HT-29 (cell line): ENCODE measurements around the gene F10. TPM values are rescaled to one million over a fixed set of nuclear protein-coding genes. Genes with fewer than 3 reads are reported as not detected.

Source experiments
- DNase-seq: peaks from one replicate; pipeline ENCODE4 v3.0.0-alpha.2; 2015; ENCODE audit warnings: low spot score
- total RNA-seq: library from RNA; depleted of rRNA; stranded (reverse); fragments of >200 nt; shearing (Covaris generic); gene quantifications from 2 replicates; pipeline ENCODE4 v1.2.3, GENCODE V29; 2014

F10 gene
- total RNA-seq, 1 experiment from 2014 or later = not detected

DNA sequence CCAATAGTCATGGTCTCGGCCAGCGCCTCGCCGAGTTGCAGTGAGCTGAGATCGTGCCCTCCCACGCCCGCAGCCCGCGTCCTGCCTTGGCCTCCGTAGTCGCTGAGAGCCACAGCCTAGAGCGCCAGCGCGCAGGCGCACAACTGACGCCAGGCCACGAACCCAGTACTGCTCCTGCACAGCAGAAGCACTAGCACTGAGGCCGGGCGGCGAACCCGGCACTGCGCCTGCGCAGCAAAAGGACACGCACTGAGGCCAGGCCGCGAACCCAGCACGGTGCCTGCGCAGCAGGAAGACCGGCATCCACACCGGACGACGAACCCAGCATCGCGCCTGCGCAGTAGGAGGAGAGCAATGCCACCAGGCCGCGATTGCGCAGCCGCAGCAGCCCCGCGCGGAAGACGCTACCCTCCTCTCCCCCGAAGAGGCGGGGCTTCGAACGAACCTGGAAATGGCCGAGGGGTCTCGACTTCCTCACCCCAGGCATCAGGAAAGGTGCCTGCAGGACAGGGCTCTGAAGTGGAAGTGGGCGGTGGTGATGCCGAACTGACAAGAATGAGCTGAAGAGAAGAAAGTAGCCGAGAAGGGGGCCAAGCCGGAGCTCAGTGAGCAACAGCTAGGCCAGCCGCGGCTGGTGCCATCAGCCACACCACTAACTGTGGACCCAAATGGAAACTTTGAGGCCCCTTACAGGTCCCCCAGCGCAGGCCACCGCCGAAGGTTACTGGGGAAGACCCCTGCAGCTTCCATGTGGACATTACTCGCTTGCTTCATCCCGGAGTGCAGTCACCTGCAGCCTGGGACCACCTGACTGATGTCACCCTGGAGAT lies 7.5 kb downstream of the F10 start:
- DNase-seq = no peak

DNA sequence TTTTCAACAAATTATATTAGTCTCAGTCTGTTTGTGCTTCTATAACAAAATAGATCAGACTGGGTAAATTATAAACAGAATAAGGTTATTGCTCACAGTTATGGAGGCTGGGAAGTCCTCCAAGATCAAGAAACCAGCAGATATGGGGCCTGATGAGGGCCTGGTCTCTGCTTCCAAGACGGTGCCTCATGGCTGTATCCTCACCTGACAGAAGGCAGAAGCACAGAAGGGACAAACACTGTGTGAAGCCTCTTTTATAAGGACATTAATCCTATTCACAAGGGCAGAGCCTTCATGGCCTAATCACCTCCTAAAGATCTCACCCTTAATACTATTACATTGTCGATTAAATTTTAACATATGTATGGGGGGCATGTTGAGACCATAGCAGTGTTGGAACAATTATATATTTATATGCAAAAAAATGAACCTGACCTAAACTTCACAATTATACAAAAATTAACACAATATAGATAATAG lies 12.7 kb downstream of the F10 start:
- DNase-seq = no peak

DNA sequence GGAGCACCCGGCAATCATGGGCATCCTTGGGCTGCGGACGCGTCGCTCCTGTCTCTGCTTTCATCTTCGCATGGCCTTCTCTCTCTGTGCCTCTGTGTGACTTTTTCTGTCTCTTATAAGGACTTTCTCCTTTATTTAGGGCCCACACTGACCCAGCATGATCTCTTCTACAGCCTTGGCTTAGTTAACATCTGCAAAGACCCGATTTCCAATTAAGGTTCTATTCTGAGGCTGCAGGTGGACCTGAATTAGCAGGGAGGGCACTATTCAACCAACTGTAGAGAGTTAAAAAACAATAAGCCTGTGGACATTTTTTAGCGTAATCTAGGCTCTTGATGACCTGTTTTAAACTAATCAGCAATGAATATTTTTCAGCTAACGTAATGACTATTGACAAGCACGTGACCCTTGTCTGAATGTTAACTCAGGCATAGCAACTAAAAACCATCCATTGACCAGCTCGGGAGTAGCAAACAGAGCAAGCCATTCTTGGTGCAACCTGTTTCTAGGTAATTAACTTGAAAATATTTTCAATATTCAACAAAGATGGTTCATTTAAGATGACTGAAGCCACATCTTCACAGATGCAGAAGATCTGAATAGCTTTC lies 15.2 kb downstream of the F10 start:
- DNase-seq = no peak

DNA sequence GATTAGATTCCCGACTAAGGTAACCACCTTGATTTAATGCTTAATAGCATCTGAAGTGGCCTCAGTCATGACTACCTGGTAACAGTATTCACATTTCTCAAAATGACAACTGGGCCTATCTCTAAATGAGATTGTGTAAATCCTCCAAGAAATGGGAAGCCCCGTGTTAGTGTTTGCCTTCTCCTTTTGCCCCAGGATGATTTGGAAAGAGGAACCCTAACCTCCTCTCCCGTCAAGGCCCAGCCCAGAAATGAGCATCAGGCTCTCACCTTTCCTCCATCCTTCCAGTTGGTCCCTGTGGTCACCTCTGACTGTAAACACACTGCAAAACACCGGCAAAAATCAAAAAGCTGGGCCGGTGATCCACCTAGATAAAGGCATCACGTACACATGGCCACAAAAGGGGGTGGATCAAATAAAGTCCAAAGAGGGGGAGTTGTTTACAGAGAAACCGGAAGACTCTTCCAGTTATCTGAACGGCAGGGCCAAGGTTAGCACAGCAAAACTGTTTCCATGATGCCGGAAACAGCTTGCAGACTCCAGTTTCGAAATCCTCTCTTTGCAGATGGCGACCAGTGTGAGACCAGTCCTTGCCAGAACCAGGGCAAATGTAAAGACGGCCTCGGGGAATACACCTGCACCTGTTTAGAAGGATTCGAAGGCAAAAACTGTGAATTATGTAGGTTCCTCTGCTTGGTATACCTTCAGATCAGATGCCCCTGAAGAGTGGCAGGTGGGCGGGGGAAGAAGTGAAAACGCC lies 16.4 kb downstream of the F10 start:
- DNase-seq = no peak

DNA sequence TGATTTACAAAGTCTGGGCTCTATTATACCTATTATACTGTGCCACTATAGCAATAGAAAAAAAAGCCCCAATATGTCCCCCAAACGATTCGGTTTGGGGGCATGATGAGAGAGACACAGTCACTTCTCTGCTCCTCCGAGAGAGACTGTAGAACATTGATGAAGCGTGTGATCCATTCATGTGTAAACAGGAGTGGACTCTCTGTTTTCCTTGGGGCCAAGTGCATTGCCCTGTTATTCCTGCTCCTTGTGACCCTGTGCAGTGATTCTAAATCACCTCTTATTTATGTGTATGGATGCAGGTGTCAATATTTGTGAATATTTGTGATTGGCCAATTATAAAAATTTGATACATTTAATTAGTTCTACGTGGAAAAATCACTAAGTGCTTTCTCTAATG lies 17.0 kb downstream of the F10 start:
- no peak for DNase-seq

DNA sequence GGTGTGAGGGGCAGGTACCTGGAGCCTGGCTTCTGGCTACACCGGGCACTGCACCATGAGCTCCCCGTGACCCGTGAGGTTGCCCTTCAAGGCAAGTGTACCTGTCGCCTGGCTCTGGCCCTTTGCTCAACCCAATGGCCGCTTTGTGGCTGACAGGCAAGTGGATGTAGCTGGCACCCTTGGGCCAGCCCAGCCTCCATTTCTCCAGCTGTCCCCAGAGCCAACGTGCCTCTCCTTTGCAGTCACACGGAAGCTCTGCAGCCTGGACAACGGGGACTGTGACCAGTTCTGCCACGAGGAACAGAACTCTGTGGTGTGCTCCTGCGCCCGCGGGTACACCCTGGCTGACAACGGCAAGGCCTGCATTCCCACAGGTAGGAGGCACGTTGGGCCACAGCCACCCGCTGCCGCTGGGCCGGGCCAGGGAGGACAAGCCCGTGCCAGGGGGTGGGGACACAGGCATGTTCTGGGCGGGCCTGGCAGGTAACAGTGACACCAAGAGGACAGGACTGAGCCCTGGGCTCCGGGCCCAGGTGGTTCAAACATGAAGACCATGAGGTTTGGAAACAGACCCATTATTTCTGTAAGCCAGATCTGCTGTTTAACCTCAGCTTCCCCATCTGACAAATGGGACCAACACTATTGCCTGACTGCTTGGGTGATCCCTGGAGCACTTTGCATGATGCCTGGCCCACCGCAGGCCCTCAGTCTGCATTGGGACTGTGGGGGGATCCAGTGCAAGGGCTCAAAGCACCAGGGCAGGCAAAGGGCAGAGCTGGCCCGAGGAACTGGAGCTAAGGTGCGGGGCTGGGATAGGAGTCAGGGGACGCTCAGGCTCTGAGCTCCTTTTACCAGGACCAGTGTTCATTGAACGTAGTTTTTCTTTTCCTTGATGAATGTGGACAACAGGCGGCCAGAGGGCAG lies 18.3 kb downstream of the F10 start:
- DNase-seq = no peak

DNA sequence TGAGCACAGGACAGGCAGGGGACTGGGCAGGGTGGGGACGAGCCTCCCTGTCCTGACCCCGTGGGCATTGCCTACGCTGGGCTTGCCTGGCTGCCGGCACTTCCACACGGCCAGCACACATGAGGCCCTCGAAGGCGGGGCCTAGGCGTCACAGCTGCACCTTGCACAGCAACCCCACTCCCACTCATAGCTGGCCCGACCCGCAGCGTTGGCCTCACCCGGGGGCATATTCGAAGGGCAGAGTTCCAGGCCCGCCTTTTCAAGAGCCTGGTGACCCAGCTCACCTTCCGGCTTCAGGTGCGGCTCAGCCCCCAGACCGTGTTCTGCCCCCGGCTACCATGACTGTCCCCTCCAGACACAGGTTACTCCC lies 19.0 kb downstream of the F10 start:
- DNase-seq = no peak

DNA sequence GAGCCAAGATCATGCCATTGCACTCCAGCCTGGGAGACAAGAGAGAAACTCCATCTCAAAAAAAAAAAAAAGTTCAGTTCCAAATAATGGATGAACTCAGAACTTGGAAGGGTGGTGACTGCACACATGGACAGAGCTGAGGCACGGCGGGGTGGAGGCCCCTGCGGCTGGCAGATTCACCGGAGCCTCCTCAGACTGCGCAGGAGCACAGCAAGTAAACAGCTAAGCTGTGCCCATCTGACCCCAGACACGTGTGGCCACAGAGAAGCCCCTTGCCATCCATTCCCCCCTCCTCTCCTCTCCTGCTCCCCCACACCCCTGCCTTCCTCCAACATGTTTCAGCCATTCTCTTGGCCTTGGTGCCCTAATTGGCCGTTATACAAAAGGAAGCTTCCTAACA lies 20.3 kb downstream of the F10 start:
- DNase-seq = no peak

DNA sequence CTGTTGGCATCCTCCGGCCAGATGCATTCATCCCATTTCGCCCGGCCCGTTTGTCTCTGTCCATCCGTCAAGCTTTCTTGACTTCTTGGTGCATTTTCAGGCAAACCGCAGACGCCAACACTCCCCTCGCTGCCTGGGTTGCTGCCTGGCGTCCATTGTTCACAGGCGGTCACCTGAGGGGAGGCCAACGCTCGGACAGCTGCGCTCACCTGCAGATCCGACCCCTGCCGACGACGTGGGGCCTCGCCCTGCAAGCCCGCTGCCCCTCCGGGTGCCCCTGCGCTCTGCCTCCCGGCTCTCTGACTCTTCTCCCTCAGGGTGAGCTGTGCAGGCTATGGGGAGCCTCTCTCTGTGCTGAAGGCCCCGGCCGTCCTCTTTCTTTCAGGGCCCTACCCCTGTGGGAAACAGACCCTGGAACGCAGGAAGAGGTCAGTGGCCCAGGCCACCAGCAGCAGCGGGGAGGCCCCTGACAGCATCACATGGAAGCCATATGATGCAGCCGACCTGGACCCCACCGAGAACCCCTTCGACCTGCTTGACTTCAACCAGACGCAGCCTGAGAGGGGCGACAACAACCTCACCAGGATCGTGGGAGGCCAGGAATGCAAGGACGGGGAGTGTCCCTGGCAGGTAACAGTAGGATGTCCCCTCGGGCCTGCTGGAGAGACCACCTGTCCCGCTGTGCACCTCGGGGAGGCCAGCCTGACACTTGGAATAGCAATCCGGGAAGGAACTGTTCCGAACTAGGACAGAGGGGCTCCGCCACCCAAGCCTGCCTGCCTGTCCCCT lies 21.1 kb downstream of the F10 start:
- no peak for DNase-seq

DNA sequence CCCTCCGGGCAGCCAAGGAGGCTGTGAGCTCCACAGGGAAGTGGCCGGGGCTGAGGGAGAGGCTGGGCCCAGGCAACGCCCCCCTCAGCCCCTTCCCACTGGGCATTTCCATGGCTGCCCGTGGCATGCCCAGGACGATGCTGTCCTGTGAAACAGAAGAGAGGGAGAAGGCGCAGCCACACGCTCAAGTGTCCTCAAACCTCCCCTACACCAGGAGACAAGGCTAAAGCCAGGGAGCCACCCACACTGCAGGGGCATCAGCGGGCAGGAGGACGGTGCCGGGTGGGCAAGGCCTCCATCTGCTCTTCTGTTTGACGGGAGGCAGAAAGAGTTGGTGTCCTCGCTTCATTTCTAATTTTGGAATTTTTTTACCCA lies 21.6 kb downstream of the F10 start:
- no peak for DNase-seq

DNA sequence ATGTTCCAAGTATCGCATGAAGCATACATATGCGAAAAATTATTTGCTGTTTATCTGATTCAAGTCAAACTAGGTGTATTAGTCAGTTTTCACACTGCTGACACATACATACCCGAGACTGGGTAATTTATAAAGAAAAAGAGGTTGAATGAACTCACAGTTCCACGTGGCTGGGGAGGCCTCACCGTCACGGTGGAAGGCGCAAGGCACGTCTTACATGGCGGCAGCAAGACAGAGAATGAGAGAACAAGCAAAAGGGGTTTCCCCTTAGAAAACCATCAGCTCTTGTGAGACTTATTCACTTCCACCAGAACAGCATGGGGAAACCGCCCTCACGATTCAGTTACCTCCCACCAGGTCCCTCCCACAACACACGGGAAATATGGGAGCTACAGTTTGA lies 22.9 kb downstream of the F10 start:
- no peak for DNase-seq

DNA sequence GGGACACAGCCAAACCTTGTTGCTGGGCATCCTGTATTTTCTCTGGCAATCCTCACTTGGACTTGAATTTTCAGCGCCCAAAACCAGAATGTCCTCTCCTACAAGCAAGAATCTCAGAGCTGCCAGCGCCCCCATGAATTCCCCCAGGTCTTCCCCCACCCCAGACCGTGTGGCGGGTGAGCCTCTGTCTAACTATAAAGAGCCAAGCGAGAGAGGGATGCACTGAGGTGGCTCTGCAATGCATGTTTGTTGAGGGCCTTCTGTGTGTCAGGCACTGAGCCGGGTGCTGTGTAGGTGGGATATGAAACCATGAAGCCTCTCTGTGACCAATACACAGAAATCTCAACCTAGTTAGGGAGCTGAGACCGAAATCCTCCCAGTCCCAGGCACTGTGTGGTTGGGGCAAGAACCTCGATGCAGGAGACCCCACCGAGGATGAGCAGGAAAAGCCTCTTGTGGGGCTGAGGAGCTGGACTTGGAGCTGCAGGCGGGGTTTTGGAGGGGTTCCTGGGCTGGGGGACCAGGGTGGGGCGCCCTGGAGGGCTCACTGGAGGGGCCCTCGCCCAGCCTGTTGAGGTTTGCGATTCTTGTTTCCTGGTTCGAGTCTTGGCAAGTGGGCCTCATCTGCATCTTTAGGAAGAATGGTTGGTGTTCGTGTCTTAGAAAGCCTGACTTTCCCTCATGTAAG lies 23.5 kb downstream of the F10 start:
- DNase-seq = no peak

DNA sequence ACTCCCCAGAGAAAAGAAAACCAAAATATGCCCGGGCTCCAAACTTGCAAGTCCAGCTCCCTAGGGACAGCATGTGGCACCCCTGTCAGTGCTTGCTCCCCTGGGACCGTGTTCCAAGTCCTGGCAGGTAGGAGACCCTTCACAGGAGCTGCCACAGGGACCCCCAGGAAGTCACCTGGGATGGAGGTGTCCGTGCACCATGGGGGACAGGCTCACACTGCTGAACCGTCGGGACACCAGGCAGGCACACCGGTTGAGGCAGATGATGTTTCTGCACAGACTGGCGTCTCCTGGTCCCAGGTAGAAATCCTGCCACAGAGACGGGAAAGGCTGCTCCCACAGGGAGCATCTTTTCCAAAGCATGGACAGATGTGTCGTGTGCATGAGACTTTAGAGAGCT lies 24.2 kb downstream of the F10 start:
- DNase-seq = no peak

DNA sequence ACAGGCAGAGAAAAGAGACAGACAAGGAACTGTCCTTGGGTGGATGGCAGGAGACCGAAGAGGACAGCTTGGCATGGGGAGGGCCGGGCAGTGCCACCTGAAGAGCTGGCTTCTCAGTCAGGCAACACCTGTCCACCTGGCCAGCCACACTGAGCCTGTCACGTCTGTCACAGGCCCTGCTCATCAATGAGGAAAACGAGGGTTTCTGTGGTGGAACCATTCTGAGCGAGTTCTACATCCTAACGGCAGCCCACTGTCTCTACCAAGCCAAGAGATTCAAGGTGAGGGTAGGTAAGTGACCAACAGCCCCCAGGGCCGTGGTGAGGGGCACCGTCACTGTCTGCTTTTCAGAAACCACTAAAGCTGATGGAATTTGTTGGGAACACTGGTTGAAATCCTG lies 24.6 kb downstream of the F10 start:
- no peak for DNase-seq

DNA sequence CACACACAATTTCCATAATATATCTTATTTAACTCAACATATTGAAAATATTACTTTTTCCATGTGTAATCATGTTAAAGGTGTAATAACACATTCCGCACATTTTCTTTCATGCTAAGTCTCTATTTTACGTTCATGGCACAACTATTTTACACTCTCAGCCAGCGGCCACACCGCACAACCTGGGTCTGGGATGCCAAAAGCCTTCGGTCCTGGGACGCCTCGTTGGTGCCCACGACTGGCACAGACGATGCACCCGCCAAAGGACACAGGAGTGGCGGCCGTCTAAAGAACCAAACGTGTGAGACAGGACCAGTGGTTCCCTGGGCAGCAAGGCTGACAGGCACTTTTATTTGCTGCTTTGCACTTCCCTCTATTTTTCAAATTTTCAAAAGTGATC lies 25.8 kb downstream of the F10 start:
- no peak for DNase-seq

DNA sequence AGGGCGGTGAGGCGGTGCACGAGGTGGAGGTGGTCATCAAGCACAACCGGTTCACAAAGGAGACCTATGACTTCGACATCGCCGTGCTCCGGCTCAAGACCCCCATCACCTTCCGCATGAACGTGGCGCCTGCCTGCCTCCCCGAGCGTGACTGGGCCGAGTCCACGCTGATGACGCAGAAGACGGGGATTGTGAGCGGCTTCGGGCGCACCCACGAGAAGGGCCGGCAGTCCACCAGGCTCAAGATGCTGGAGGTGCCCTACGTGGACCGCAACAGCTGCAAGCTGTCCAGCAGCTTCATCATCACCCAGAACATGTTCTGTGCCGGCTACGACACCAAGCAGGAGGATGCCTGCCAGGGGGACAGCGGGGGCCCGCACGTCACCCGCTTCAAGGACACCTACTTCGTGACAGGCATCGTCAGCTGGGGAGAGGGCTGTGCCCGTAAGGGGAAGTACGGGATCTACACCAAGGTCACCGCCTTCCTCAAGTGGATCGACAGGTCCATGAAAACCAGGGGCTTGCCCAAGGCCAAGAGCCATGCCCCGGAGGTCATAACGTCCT lies 26.4 kb downstream of the F10 start:
- DNase-seq = no peak

DNA sequence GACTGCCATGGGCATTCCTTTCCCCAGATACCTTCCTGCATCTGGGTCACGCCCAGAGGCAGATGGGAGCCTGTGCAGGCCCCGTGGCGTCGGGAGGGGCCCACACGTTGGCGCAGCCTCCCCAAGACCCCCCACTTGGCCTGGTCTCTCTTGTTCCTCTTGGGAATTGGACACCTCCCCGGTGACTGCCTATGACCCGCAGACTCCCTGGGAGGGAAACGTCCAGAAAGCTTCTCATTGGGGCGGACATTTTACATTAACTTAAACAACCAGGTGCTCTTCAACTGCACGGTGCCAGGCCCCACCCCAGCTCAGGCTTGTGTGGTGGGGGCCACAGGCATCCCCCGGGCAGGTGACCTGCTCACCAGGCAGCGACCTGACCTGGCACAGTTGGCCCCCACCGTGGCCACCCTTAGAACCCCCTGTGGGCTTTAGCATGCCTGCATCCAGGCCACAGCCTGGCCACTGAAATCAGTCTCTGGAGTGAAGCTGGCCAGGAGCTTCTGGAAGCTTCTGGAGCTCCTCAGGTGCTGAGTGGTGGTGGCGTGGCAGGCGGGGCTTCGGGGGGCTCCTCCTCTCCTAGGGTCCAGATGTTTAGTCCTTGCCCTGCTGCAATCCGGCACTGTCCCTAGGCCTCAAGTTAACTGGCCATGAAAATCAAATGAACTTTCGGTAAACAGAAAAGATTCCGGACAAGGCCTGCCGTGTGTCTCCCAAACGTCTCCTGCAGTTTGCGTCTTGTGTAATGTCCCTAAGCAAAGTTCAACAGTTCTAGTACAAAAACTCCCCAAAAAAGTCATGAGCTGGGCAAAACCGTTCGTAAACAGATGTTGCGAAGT lies 27.3 kb downstream of the F10 start:
- no peak for DNase-seq

DNA sequence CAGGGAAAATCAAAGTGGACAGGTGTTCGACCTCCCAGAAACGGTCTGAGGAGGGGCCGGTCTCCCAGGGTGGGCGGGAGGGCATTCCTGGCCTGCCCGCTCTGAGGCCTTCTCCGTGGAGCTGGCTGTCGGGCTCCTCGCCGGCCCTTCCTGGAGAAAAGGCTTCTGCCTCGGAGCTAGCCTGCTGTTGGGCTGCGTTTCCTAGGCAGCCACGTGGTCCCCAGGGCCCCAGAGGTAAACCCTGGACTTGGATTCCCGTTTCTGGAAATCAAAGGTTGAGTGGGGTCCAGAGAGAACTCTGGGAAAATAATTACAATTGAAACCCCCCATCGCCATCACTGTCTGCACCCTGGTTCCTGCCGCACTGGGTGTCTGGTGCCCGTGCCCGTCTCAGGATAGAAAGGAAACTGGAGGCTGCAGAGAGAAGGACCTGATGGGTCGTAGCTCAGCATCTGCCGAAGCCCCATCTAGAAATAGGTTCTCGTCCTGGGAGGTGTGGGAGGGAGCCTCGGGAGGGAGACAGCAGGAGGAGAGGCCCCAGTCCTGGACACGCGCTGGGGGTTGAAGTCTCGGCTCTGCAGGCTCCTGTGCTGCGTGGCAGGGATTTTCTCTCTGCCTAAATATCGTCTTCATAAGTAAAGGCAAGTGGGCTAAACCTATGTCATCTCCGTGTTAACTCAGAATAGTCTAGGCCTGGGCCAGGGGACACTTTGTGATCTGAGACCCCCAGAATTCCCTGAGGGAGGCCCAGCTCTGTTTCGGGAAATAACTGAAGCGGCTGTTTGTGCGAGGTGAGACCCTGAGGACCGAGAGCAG lies 28.2 kb downstream of the F10 start:
- DNase-seq = no peak
